Measurements from ENCODE around the gene CAMKK2.
"Not testable (repeated sequence)": the region's sequence is repeated elsewhere in the genome, so short reads cannot be mapped to it uniquely, and the experiment has no call there.

Gene CAMKK2

GRCh38 chr12:121219353-121219986, 77.0 kb downstream of the CAMKK2 start:
- DNase-seq = no peak

GRCh38 chr12:121218588-121219352, 77.7 kb downstream of the CAMKK2 start:
- DNase-seq = no peak

GRCh38 chr12:121217761-121218160, 78.7 kb downstream of the CAMKK2 start:
- no peak for DNase-seq

GRCh38 chr12:121217063-121217462, 79.4 kb downstream of the CAMKK2 start:
- no peak for DNase-seq

GRCh38 chr12:121216102-121216501, 80.4 kb downstream of the CAMKK2 start:
- no peak for DNase-seq

GRCh38 chr12:121214855-121215745, 81.4 kb downstream of the CAMKK2 start:
- DNase-seq = no peak

- DNase-seq = no peak
Measured at GRCh38 chr12:121214166-121214777, 82.2 kb downstream of the CAMKK2 start.

GRCh38 chr12:121212875-121213274, 83.6 kb downstream of the CAMKK2 start:
- no peak for DNase-seq

GRCh38 chr12:121209624-121210572, 86.6 kb downstream of the CAMKK2 start, which contains the start of gene P2RX4:
Gene P2RX4, plus strand, starts transcription at chr12:121210129. Its CDS starts 36 bp downstream, at chr12:121210165.
- DNase-seq = peak; percentile 65

GRCh38 chr12:121209221-121209620, 87.3 kb downstream of the CAMKK2 start:
- no peak for DNase-seq

- not testable (repeated sequence) for DNase-seq
Measured at GRCh38 chr12:121208571-121208970, 87.9 kb downstream of the CAMKK2 start.

GRCh38 chr12:121205491-121205890, 91.0 kb downstream of the CAMKK2 start:
- DNase-seq = no peak

- no peak for DNase-seq
Measured at GRCh38 chr12:121203482-121203881, 93.0 kb downstream of the CAMKK2 start.

GRCh38 chr12:121202407-121203355, 93.8 kb downstream of the CAMKK2 start:
- no peak for DNase-seq

GRCh38 chr12:121201140-121201539, 95.4 kb downstream of the CAMKK2 start:
- not testable (repeated sequence) for DNase-seq

GRCh38 chr12:121198949-121199348, 97.6 kb downstream of the CAMKK2 start:
- DNase-seq = no peak

GRCh38 chr12:121196902-121197301, 99.6 kb downstream of the CAMKK2 start:
- DNase-seq = no peak

GRCh38 chr12:121191151-121191550, 105.4 kb downstream of the CAMKK2 start:
- no peak for DNase-seq

- DNase-seq = no peak
Measured at GRCh38 chr12:121190523-121191031, 105.9 kb downstream of the CAMKK2 start.

- no peak for DNase-seq
Measured at GRCh38 chr12:121189619-121190155, 106.8 kb downstream of the CAMKK2 start.
